Keratinocyte (primary cell): ENCODE data around the gene ADCY7.

Experiments used
- EZH2 ChIP-seq: IDR thresholded peaks from one replicate; pipeline ENCODE4 v1.6.1; 2012; ENCODE audit warnings: inconsistent platforms, mild to moderate bottlenecking, low read length, moderate library complexity
- TF ChIP-seq, protein P1 (sequence below), 3 experiments: IDR thresholded peaks in 1 of 3; conservative IDR thresholded peaks in 1 of 3; optimal IDR thresholded peaks in 1 of 3; 2 replicates in 2 of 3; 3 replicates in 1 of 3; pipeline versions ENCODE3 to v1.5.1; 2011; ENCODE audit warnings: low read length in 3 of 3, mild to moderate bottlenecking in 3 of 3, moderate library complexity in 2 of 3, control low read depth in 1 of 3, inconsistent platforms in 1 of 3; ENCODE audit not compliant: insufficient read depth in 2 of 3; ENCODE audit errors: extremely low read depth in 1 of 3

- TF ChIP-seq, protein P1, sequence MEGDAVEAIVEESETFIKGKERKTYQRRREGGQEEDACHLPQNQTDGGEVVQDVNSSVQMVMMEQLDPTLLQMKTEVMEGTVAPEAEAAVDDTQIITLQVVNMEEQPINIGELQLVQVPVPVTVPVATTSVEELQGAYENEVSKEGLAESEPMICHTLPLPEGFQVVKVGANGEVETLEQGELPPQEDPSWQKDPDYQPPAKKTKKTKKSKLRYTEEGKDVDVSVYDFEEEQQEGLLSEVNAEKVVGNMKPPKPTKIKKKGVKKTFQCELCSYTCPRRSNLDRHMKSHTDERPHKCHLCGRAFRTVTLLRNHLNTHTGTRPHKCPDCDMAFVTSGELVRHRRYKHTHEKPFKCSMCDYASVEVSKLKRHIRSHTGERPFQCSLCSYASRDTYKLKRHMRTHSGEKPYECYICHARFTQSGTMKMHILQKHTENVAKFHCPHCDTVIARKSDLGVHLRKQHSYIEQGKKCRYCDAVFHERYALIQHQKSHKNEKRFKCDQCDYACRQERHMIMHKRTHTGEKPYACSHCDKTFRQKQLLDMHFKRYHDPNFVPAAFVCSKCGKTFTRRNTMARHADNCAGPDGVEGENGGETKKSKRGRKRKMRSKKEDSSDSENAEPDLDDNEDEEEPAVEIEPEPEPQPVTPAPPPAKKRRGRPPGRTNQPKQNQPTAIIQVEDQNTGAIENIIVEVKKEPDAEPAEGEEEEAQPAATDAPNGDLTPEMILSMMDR (optimal IDR thresholded peaks at IDR 0.05 in 1 of 3, IDR thresholded peaks at IDR 0.05 in 1 of 3, conservative IDR thresholded peaks at IDR 0.05 in 1 of 3; ENCODE audit: extremely low read depth in 1 of 3, insufficient read depth in 2 of 3, low read length in 3 of 3), result no peak
- no peak for TF ChIP-seq EZH2
Observed at GRCh38 chr16:50351116-50351515, 84.8 kb downstream of the ADCY7 start.
